Panc1 (cell line): ENCODE results near the gene KCNQ1OT1.

Experiments used
- POLR2AphosphoS5 ChIP-seq: IDR thresholded peaks from 2 replicates; pipeline ENCODE4 v1.6.1; 2012; ENCODE audit warnings: mild to moderate bottlenecking, low read depth, low read length, moderate library complexity
- TF ChIP-seq, protein P1 (sequence below), 2 experiments: IDR thresholded peaks; 2 replicates each; pipeline ENCODE4 v1.6.1; 2011 to 2012; ENCODE audit warnings: low read depth in 2 of 2, control low read depth in 1 of 2, low read length in 1 of 2, mild to moderate bottlenecking in 1 of 2, moderate library complexity in 1 of 2; ENCODE audit not compliant: insufficient read depth in 1 of 2
- TF ChIP-seq, protein P2 (sequence below): fragments of 450-650 bp; IDR thresholded peaks from 2 replicates; pipeline ENCODE4 v1.5.1; 2017; ENCODE audit warnings: mild to moderate bottlenecking

DNA sequence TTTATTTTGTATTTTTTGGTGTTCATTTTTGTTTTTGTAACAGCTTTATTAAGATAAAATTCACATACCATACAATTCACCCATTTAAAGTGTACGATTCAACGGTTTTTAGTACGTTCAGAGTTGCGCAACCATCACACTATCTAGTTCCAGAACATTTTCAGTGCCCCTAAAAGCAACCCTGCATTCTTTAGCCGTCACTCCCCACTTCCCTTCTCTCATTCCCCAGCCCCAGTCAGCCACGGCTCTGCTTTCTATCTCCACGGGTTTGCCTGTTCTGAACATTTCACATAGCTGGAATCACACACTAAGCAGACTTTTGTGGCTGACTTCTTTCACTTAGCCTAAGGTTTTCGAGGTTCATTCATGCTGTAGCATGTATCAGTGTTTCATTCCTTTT, 9.6 kb upstream of the KCNQ1OT1 start:
- TF ChIP-seq, protein P1, sequence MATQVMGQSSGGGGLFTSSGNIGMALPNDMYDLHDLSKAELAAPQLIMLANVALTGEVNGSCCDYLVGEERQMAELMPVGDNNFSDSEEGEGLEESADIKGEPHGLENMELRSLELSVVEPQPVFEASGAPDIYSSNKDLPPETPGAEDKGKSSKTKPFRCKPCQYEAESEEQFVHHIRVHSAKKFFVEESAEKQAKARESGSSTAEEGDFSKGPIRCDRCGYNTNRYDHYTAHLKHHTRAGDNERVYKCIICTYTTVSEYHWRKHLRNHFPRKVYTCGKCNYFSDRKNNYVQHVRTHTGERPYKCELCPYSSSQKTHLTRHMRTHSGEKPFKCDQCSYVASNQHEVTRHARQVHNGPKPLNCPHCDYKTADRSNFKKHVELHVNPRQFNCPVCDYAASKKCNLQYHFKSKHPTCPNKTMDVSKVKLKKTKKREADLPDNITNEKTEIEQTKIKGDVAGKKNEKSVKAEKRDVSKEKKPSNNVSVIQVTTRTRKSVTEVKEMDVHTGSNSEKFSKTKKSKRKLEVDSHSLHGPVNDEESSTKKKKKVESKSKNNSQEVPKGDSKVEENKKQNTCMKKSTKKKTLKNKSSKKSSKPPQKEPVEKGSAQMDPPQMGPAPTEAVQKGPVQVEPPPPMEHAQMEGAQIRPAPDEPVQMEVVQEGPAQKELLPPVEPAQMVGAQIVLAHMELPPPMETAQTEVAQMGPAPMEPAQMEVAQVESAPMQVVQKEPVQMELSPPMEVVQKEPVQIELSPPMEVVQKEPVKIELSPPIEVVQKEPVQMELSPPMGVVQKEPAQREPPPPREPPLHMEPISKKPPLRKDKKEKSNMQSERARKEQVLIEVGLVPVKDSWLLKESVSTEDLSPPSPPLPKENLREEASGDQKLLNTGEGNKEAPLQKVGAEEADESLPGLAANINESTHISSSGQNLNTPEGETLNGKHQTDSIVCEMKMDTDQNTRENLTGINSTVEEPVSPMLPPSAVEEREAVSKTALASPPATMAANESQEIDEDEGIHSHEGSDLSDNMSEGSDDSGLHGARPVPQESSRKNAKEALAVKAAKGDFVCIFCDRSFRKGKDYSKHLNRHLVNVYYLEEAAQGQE (IDR thresholded peaks at IDR 0.05; ENCODE audit: insufficient read depth in 1 of 2, low read depth in 2 of 2, low read length in 1 of 2): no peak
- TF ChIP-seq, protein P2, sequence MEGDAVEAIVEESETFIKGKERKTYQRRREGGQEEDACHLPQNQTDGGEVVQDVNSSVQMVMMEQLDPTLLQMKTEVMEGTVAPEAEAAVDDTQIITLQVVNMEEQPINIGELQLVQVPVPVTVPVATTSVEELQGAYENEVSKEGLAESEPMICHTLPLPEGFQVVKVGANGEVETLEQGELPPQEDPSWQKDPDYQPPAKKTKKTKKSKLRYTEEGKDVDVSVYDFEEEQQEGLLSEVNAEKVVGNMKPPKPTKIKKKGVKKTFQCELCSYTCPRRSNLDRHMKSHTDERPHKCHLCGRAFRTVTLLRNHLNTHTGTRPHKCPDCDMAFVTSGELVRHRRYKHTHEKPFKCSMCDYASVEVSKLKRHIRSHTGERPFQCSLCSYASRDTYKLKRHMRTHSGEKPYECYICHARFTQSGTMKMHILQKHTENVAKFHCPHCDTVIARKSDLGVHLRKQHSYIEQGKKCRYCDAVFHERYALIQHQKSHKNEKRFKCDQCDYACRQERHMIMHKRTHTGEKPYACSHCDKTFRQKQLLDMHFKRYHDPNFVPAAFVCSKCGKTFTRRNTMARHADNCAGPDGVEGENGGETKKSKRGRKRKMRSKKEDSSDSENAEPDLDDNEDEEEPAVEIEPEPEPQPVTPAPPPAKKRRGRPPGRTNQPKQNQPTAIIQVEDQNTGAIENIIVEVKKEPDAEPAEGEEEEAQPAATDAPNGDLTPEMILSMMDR: no peak
- no peak for TF ChIP-seq POLR2AphosphoS5
